ENCODE data around the gene MRPS16. TPM values are rescaled to one million over a fixed set of nuclear protein-coding genes. Genes with fewer than 3 reads are reported as not detected.

Gene MRPS16
- total and polyA plus RNA-seq, 9 of the 15 experiments (the other 6 are each of a cell fraction or from before 2014, with no cell fraction given), result 65.0 to 239 (median 146) TPM

DNA sequence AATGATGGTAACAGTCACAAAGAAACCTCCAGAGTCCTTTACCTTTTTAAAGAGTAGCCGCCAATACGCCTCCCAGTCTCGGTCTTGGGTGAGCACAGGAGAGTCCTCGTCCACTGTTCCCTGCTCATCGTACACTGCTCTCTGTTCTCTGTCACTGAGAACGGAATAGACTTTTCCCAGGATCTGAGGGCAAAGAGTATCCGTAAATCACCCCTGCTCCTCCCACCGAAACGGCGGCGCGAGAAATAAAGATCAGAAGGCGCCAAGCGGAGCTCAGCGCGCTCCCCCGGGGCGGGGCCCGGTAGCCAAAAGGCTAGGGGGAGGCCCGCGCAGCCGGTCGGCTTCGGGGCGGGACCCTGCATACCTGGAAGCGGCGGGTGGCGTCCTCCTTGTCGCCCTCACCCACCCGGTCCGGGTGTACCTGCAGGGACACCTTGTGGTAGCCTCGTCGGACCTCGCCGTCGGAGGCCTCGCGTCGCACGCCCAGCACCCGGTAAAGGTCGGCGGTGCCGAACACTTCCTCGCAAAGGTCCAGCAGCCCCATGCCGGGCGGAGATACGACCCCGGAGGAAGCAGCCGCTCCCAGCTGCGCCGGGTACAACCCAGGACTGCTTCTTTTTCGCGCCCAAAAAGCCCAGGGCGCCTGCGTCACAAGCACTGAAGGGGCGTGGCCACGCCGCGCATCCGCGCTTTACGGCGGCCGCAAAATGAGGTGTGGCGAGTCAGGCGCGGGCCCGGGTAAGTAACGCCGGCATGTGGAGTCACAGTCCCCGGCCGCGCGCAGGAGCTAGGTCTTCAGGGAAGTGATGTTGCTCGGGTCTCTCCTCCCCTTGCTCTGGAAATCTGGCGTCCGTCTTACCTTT is 5.6 kb downstream of the MRPS16 start, which contains the start of gene DNAJC9 (continued):
- TF ChIP-seq, protein P1, sequence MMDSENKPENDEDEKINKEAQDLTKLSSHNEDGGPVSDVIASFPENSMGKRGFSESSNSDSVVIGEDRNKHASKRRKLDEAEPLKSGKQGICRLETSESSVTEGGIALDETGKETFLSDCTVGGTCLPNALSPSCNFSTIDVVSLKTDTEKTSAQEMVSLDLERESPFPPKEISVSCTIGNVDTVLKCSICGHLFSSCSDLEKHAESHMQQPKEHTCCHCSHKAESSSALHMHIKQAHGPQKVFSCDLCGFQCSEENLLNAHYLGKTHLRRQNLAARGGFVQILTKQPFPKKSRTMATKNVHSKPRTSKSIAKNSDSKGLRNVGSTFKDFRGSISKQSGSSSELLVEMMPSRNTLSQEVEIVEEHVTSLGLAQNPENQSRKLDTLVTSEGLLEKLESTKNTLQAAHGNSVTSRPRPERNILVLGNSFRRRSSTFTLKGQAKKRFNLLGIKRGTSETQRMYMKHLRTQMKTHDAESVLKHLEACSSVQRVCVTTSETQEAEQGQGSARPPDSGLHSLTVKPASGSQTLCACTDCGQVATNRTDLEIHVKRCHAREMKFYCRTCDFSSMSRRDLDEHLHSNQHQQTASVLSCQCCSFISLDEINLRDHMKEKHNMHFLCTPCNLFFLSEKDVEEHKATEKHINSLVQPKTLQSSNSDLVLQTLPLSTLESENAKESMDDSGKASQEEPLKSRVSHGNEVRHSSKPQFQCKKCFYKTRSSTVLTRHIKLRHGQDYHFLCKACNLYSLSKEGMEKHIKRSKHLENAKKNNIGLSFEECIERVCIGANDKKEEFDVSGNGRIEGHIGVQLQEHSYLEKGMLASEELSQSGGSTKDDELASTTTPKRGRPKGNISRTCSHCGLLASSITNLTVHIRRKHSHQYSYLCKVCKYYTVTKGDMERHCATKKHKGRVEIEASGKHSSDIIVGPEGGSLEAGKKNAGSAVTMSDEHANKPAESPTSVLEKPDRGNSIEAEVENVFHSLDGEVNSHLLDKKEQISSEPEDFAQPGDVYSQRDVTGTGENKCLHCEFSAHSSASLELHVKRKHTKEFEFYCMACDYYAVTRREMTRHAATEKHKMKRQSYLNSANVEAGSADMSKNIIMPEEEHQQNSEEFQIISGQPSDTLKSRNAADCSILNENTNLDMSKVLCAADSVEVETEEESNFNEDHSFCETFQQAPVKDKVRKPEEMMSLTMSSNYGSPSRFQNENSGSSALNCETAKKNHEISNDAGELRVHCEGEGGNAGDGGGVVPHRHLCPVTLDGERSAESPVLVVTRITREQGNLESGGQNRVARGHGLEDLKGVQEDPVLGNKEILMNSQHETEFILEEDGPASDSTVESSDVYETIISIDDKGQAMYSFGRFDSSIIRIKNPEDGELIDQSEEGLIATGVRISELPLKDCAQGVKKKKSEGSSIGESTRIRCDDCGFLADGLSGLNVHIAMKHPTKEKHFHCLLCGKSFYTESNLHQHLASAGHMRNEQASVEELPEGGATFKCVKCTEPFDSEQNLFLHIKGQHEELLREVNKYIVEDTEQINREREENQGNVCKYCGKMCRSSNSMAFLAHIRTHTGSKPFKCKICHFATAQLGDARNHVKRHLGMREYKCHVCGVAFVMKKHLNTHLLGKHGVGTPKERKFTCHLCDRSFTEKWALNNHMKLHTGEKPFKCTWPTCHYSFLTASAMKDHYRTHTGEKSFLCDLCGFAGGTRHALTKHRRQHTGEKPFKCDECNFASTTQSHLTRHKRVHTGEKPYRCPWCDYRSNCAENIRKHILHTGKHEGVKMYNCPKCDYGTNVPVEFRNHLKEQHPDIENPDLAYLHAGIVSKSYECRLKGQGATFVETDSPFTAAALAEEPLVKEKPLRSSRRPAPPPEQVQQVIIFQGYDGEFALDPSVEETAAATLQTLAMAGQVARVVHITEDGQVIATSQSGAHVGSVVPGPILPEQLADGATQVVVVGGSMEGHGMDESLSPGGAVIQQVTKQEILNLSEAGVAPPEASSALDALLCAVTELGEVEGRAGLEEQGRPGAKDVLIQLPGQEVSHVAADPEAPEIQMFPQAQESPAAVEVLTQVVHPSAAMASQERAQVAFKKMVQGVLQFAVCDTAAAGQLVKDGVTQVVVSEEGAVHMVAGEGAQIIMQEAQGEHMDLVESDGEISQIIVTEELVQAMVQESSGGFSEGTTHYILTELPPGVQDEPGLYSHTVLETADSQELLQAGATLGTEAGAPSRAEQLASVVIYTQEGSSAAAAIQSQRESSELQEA (IDR thresholded peaks at IDR 0.05; ENCODE audit: low read depth), result no peak
- peak in 1 of 2 experiments; percentile 95; a peak in 2 of 4 replicates for TF ChIP-seq HDAC1 (IDR thresholded peaks at IDR 0.05)
- TF ChIP-seq, protein P2, sequence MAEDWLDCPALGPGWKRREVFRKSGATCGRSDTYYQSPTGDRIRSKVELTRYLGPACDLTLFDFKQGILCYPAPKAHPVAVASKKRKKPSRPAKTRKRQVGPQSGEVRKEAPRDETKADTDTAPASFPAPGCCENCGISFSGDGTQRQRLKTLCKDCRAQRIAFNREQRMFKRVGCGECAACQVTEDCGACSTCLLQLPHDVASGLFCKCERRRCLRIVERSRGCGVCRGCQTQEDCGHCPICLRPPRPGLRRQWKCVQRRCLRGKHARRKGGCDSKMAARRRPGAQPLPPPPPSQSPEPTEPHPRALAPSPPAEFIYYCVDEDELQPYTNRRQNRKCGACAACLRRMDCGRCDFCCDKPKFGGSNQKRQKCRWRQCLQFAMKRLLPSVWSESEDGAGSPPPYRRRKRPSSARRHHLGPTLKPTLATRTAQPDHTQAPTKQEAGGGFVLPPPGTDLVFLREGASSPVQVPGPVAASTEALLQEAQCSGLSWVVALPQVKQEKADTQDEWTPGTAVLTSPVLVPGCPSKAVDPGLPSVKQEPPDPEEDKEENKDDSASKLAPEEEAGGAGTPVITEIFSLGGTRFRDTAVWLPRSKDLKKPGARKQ (CRISPR knock-in tag; IDR thresholded peaks at IDR 0.05), result no peak
- TF ChIP-seq BRF1 (IDR thresholded peaks at IDR 0.05; ENCODE audit: borderline replicate concordance, extremely low read depth, insufficient read length), result no peak
- no peak for TF ChIP-seq ZNF274 (IDR thresholded peaks at IDR 0.05; ENCODE audit: borderline replicate concordance, low read depth, low read length)
- no peak for TF ChIP-seq ZNF174 (CRISPR knock-in tag; IDR thresholded peaks at IDR 0.05)
- TF ChIP-seq PTTG1 (tag; IDR thresholded peaks at IDR 0.05; ENCODE audit: low read depth), result no peak
- TF ChIP-seq, protein P3, sequence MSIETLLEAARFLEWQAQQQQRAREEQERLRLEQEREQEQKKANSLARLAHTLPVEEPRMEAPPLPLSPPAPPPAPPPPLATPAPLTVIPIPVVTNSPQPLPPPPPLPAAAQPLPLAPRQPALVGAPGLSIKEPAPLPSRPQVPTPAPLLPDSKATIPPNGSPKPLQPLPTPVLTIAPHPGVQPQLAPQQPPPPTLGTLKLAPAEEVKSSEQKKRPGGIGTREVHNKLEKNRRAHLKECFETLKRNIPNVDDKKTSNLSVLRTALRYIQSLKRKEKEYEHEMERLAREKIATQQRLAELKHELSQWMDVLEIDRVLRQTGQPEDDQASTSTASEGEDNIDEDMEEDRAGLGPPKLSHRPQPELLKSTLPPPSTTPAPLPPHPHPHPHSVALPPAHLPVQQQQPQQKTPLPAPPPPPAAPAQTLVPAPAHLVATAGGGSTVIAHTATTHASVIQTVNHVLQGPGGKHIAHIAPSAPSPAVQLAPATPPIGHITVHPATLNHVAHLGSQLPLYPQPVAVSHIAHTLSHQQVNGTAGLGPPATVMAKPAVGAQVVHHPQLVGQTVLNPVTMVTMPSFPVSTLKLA (conservative IDR thresholded peaks at IDR 0.05), result peak; percentile 95 to 97
- TF ChIP-seq PURB (CRISPR knock-in tag; IDR thresholded peaks at IDR 0.05; ENCODE audit: low read depth), result no peak
- TF ChIP-seq IFI16 (CRISPR knock-in tag; IDR thresholded peaks at IDR 0.05), result no peak
- TF ChIP-seq CHD1 (IDR thresholded peaks at IDR 0.05; ENCODE audit: low read length), result no peak
- TF ChIP-seq ZNF766 (CRISPR knock-in tag; conservative IDR thresholded peaks at IDR 0.05), result peak; percentile 41; the same call in 1 of the 2 replicates
- peak; percentile 58 to 98; a peak in 3 of 4 replicates for TF ChIP-seq TEAD1 (CRISPR knock-in tag; IDR thresholded peaks at IDR 0.05)
- 0 out of 2 replicates have a peak, but pooled peaks have one; percentile 59 for TF ChIP-seq PRMT5 (CRISPR knock-in tag; IDR thresholded peaks at IDR 0.05)
- TF ChIP-seq SNRNP70 (optimal IDR thresholded peaks at IDR 0.05; ENCODE audit: low read depth, low read length), result no peak
- TF ChIP-seq SMARCC2 (IDR thresholded peaks at IDR 0.05; ENCODE audit: low read depth), result no peak
